B cell (primary cell): ENCODE results near the gene TTC14. TPM values are rescaled to one million over a fixed set of nuclear protein-coding genes. Genes with fewer than 3 reads are reported as not detected.

ENCODE experiments used
- ATAC-seq: fragments of 200-7000 bp; cut with Tn5 transposase; one replicate; pipeline ENCODE4 v1.10.0; 2021; ENCODE audit warnings: low read depth, mild to moderate bottlenecking, moderate number of reproducible peaks, moderate library complexity
- CTCF ChIA-PET: fragments of 350-600 bp; sonication (Branson Sonifier 250); formaldehyde crosslinking; loops from one replicate; lab custom pipeline; 2021; ENCODE audit warnings: antibody characterized with exemption, inconsistent platforms; lab: Charles Lee
- POLR2A ChIA-PET: fragments of 350-600 bp; sonication (Branson Sonifier 250); formaldehyde crosslinking; loops from one replicate; lab custom pipeline; 2021; ENCODE audit warnings: antibody characterized with exemption; lab: Charles Lee
- DNase-seq: peaks from one replicate; pipeline ENCODE4 v3.0.0; 2013
- H2AFZ ChIP-seq: 2 replicates; pipeline ENCODE4 v1.6.1; 2012; ENCODE audit warnings: mild to moderate bottlenecking, low read depth, low read length; ENCODE audit not compliant: insufficient read depth, poor library complexity, severe bottlenecking
- H3K27ac ChIP-seq, 2 donors: 1 replicate in 1 of 2; 2 replicates in 1 of 2; pipeline ENCODE4 v1.5.1; 2012 to 2013; ENCODE audit warnings: low read length in 2 of 2, mild to moderate bottlenecking in 2 of 2, moderate library complexity in 1 of 2
- H3K27me3 ChIP-seq, 4 experiments: fragments of 200-600 bp in 1 of 4; sonication (generic) in 1 of 4; replicated peaks in 1 of 4; 1 replicate in 2 of 4; 2 replicates in 2 of 4; pipeline versions ENCODE4 v1.6.1 to v1.7.0; 2013 to 2016; ENCODE audit warnings: low read length in 3 of 4, mild to moderate bottlenecking in 2 of 4, mixed read lengths in 1 of 4, moderate library complexity in 1 of 4; ENCODE audit not compliant: insufficient read depth in 4 of 4, control insufficient read depth in 3 of 4; ENCODE audit errors: control extremely low read depth in 1 of 4
- H3K36me3 ChIP-seq, 2 experiments: replicated peaks in 1 of 2; 1 replicate in 1 of 2; 2 replicates in 1 of 2; pipeline versions ENCODE4 v1.6.1 to v1.7.1; 2013; ENCODE audit warnings: low read length in 1 of 2; ENCODE audit not compliant: insufficient read depth in 2 of 2, control insufficient read depth in 1 of 2; ENCODE audit errors: control extremely low read depth in 1 of 2, extremely low read depth in 1 of 2
- H3K4me1 ChIP-seq, 2 donors: fragments of 200-600 bp in 1 of 2; sonication (generic) in 1 of 2; 1 replicate in 1 of 2; 2 replicates in 1 of 2; pipeline versions ENCODE4 v1.5.1 to v1.6.1; 2013 to 2017; ENCODE audit warnings: low read length in 2 of 2; ENCODE audit not compliant: control insufficient read depth in 2 of 2, insufficient read depth in 2 of 2
- H3K4me2 ChIP-seq: replicated peaks from 2 replicates; pipeline ENCODE3; 2012; ENCODE audit warnings: mild to moderate bottlenecking, low read depth, low read length; ENCODE audit not compliant: poor library complexity, severe bottlenecking
- H3K4me3 ChIP-seq, 5 experiments: fragments of 200-600 bp in 1 of 5; sonication (generic) in 1 of 5; 1 replicate in 3 of 5; 2 replicates in 2 of 5; pipeline versions ENCODE4 v1.5.1 to v1.7.0; 2011 to 2016; ENCODE audit warnings: low read length in 4 of 5, mild to moderate bottlenecking in 4 of 5, low read depth in 2 of 5, control low read depth in 1 of 5, moderate library complexity in 1 of 5; ENCODE audit not compliant: insufficient read depth in 1 of 5; ENCODE audit errors: control extremely low read depth in 1 of 5, extremely low read depth in 1 of 5
- H3K79me2 ChIP-seq: fragments of 200-600 bp; sonication (generic); one replicate; pipeline ENCODE4 v1.6.0; 2016; ENCODE audit warnings: low read length; ENCODE audit not compliant: control insufficient read depth, insufficient read depth
- H3K9ac ChIP-seq: fragments of 200-600 bp; sonication (generic); 2 replicates; pipeline ENCODE4 v1.6.1; 2017; ENCODE audit warnings: mild to moderate bottlenecking, low read length, moderate library complexity
- H3K9me3 ChIP-seq, 3 donors: one replicate each; pipeline versions ENCODE4 v1.6.1 to v1.7.1; 2013; ENCODE audit warnings: low read length in 2 of 3; ENCODE audit not compliant: control insufficient read depth in 2 of 3, insufficient read depth in 1 of 3; ENCODE audit errors: control extremely low read depth in 1 of 3
- H4K20me1 ChIP-seq: 2 replicates; pipeline ENCODE4 v1.6.0; 2012; ENCODE audit warnings: mild to moderate bottlenecking, low read length; ENCODE audit not compliant: insufficient read depth, control insufficient read depth, poor library complexity, severe bottlenecking
- H3K27ac Mint-ChIP-seq: one replicate; pipeline ENCODE4 v1.8.0; 2021; ENCODE audit warnings: mixed read lengths
- H3K27me3 Mint-ChIP-seq: one replicate; pipeline ENCODE4 v1.8.0; 2021; ENCODE audit warnings: mixed read lengths
- H3K4me1 Mint-ChIP-seq: one replicate; pipeline ENCODE4 v1.8.0; 2021; ENCODE audit warnings: mixed read lengths
- H3K4me3 Mint-ChIP-seq: one replicate; pipeline ENCODE4 v1.8.0; 2021; ENCODE audit warnings: mixed read lengths
- H3K9me3 Mint-ChIP-seq: one replicate; pipeline ENCODE4 v1.8.0; 2022; ENCODE audit warnings: mixed read lengths; ENCODE audit not compliant: insufficient read depth
- CTCF ChIP-seq: fragments of 200-600 bp; IDR thresholded peaks from one replicate; pipeline ENCODE4 v1.8.0; 2022; ENCODE audit warnings: antibody characterized with exemption, mild to moderate bottlenecking
- EZH2 ChIP-seq: IDR thresholded peaks from 2 replicates; pipeline ENCODE4 v1.6.1; 2012; ENCODE audit warnings: borderline replicate concordance, low read depth, mild to moderate bottlenecking, moderate library complexity, low read length; ENCODE audit not compliant: insufficient read depth, poor library complexity, severe bottlenecking
- WGBS: methylation state at CpG from one replicate; pipeline ENCODE4 v1.1.5; 2013; ENCODE audit warnings: missing lambda C conversion rate; ENCODE audit not compliant: insufficient coverage; 5-methylcytosine and 5-hydroxymethylcytosine counted together
- intact Hi-C: fragments of 100-400 bp; cut with micrococcal nuclease; formaldehyde crosslinking; loops from one replicate; pipeline ENCODE4 v1.10.0; 2022
- polyA plus RNA-seq: library from polyadenylated mRNA; depleted of rRNA; stranded (reverse); fragments of >200 nt; gene quantifications from 2 replicates; pipeline ENCODE4 v1.2.3, GENCODE V29; 2012
- total RNA-seq, 2 donors: library from RNA; stranded (reverse); fragments of 120-200 nt in 1 of 2; gene quantifications; 1 replicate in 1 of 2; 2 replicates in 1 of 2; pipeline versions ENCODE4 v1.2.3 to v1.2.4, GENCODE V29; 2013 to 2022

The TTC14 gene
- total and polyA plus RNA-seq, 2 donors (not counting 1 experiment from before 2014, with no cell fraction given): 43.3 to 136 TPM

- Mint-ChIP-seq H3K9me3 (no peaks in the 10 kb centered on the region), H3K4me3 (no peak overlapping the region), H3K27ac (no peak overlapping the region), H3K4me1 (no peaks in the 10 kb centered on the region), H3K27me3 (no peaks in the 10 kb centered on the region)
- intact Hi-C loops: no loop called here
- ChIA-PET POLR2A (no interaction called here), CTCF (no interaction called here)
- Histone ChIP-seq H3K4me1 (no peaks in the 10 kb centered on the region), H3K27me3 (no peaks in the 10 kb centered on the region), H3K36me3 (peaks cover 6 to 51% of the 10 kb centered on the region in 2 experiments), H3K27ac (no peak overlapping the region), H3K4me3 (no peak overlapping the region), H3K9me3 (no peaks in the 10 kb centered on the region), H2AFZ (no peak overlapping the region), H4K20me1 (no peaks in the 10 kb centered on the region), H3K79me2 (no peaks in the 10 kb centered on the region), H3K9ac (no peak overlapping the region), H3K4me2 (no peak overlapping the region)
- DNase-seq: no peak
- ATAC-seq: no peak
- TF ChIP-seq CTCF (no peak), EZH2 (no peak)
- WGBS: 100% methylated on average over 4 of the region's 5 CpGs
Observed at GRCh38 chr3:180612364-180612763, 10.4 kb downstream of the TTC14 start.

DNA sequence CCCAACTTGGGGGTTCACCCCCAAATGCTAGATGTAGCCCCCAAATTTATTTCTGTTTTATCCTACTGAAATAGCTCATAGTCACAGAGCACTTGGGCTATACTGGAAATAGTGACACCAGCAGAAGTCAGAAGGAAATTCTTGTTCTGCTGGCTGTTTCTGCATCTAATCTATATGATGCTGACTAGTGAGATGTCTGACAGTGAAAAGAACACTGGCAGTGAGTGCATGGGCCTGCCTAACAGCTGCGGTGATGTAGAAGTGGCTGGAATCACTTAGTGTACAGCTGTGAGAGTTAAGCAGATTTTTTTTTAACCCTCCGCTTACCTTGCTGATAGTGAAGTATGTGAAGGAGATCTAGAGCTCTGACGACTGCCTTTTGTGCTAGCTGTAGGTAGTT, 14.0 kb downstream of the TTC14 start:
- Histone ChIP-seq H3K27me3 (no peaks in the 10 kb centered on the region), H3K79me2 (no peaks in the 10 kb centered on the region), H3K4me3 (no peak overlapping the region), H3K36me3 (peaks cover 4 to 17% of the 10 kb centered on the region in 2 experiments), H3K4me2 (no peak overlapping the region), H3K4me1 (no peaks in the 10 kb centered on the region), H3K27ac (no peak overlapping the region), H3K9me3 (peaks cover 0 to 3% (median 0%) of the 10 kb centered on the region in 3 donors), H3K9ac (no peak overlapping the region), H2AFZ (no peak overlapping the region), H4K20me1 (no peaks in the 10 kb centered on the region)
- TF ChIP-seq EZH2: no peak
- TF ChIP-seq CTCF: no peak
- ChIA-PET POLR2A (no interaction called here), CTCF (no interaction called here)
- WGBS: 100% methylated on average over 1 of the region's 3 CpGs
- DNase-seq (no peak), ATAC-seq (no peak)
- Mint-ChIP-seq H3K27me3 (no peaks in the 10 kb centered on the region), H3K27ac (no peak overlapping the region), H3K9me3 (no peaks in the 10 kb centered on the region), H3K4me1 (no peaks in the 10 kb centered on the region), H3K4me3 (no peak overlapping the region)
- intact Hi-C loops: no loop called here
